Testis (tissue), 3 donors: ENCODE measurements around the gene IFNAR2. TPM values are rescaled to one million over a fixed set of nuclear protein-coding genes. Genes with fewer than 3 reads are reported as not detected.

ENCODE experiments used
- DNase-seq: peaks from one replicate; pipeline ENCODE4 v3.0.0-alpha.2; 2019
- H3K27ac ChIP-seq, 2 donors: fragments of 200-600 bp; sonication (generic); one replicate each; pipeline ENCODE4 v1.5.1; 2019
- H3K27me3 ChIP-seq: fragments of 200-600 bp; sonication (generic); one replicate; pipeline ENCODE4 v1.5.1; 2019
- H3K36me3 ChIP-seq: fragments of 200-600 bp; sonication (generic); one replicate; pipeline ENCODE4 v1.5.1; 2017; ENCODE audit warnings: low read depth; ENCODE audit errors: missing control alignments
- H3K4me1 ChIP-seq: fragments of 200-600 bp; sonication (generic); one replicate; pipeline ENCODE4 v1.5.1; 2019
- H3K4me3 ChIP-seq, 2 donors: fragments of 200-600 bp; sonication (generic); one replicate each; pipeline ENCODE4 v1.5.1; 2017 to 2019
- H3K9me3 ChIP-seq: fragments of 200-600 bp; sonication (generic); one replicate; pipeline ENCODE4 v1.5.1; 2017
- CTCF ChIP-seq, 3 experiments: fragments of 450-650 bp in 2 of 3; fragments of 200-600 bp in 1 of 3; sonication (generic) in 1 of 3; IDR thresholded peaks; one replicate each; pipeline ENCODE4 v1.5.1; 2016 to 2019; ENCODE audit warnings: antibody characterized with exemption in 3 of 3, mild to moderate bottlenecking in 2 of 3, moderate library complexity in 1 of 3
- POLR2A ChIP-seq: fragments of 450-650 bp; IDR thresholded peaks from one replicate; pipeline ENCODE4 v1.6.1; 2017; ENCODE audit warnings: antibody characterized with exemption, mild to moderate bottlenecking, moderate library complexity
- WGBS, 2 donors: methylation state at CpG; one replicate each; pipeline ENCODE4 v1.1.5; 2018; 5-methylcytosine and 5-hydroxymethylcytosine counted together
- intact Hi-C: fragments of 100-400 bp; cut with DNase I; formaldehyde crosslinking; loops from one replicate; pipeline ENCODE4 v1.15.1; 2023; ENCODE audit warnings: low total_unique reads
- polyA plus RNA-seq: library from polyadenylated mRNA; stranded (reverse); fragments of 350-450 nt; fragmentation: Illumina TruSeq; extraction: RNeasy Lipid Tissue Mini Kit (QIAGEN cat#74804); gene quantifications from one replicate; pipeline ENCODE4 v1.2.3, GENCODE V29; 2014; ENCODE audit warnings: low read depth, low replicate concordance; ENCODE audit not compliant: insufficient read depth
- total RNA-seq, 2 donors: library from RNA; depleted of rRNA; stranded (reverse); fragments of >200 nt; gene quantifications; one replicate each; pipeline ENCODE4 v1.2.3, GENCODE V29; 2016

Gene IFNAR2
- total and polyA plus RNA-seq, 3 donors from 2014 or later: 8.6 to 13.1 (median 10.7) TPM

DNA sequence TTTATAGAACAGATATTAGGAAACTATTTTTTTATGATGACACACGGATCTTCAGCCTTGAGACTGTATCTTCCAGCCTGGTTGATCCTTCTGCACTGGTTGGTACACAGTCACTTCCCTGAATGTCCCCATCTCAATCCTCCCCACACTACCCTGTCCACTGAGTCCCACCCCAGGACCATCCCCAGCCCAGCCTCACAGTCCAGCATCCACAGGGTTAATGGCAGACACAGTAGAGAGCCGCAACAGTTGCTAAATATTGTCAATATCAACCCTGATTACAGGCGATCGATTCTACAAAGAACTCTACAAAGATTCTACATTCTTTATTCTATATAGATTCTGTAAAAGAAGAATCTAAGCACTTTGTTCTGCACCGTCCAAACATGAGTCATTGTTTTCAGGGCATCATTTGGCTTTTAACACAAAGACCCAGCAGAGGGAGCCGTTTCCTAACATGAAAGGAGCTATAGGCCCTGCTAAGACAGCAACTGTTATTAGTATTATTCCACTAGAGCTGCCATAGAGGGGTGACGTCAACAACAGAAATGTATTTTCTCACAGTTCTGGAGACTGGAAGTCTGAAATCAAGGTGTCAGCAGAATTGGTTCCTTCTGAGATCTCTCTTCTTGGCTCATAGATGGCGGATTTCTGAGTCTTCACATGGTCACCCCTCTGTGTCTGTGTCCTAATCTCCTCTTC lies 30.1 kb upstream of the IFNAR2 start:
- peak; percentile 93 for DNase-seq
- peaks cover 46% of the 10 kb centered on the region for H3K4me1 ChIP-seq
- no peaks in the 10 kb centered on the region for H3K27me3 ChIP-seq
- no peak for TF ChIP-seq POLR2A
- peak; percentile 62 to 84 (median 83) for TF ChIP-seq CTCF (IDR thresholded peaks at IDR 0.05)
- no peak overlapping the region for H3K4me3 ChIP-seq
- H3K36me3 ChIP-seq: no peaks in the 10 kb centered on the region
- H3K9me3 ChIP-seq: no peaks in the 10 kb centered on the region
- intact Hi-C loops: loop anchor here (5.0 kb wide), 1 partner anchor 243 kb away; no protein-coding TSS in a partner anchor
- WGBS, 2 donors: 23 to 35% methylated on average over 8 of the region's 8 CpGs
- H3K27ac ChIP-seq: peak overlapping the region; percentile 58 to 71

GRCh38 chr21:33201956-33202355 lies 27.8 kb upstream of the IFNAR2 start:
- TF ChIP-seq CTCF (IDR thresholded peaks at IDR 0.05): no peak
- no peak for TF ChIP-seq POLR2A
- Histone ChIP-seq H3K36me3 (no peaks in the 10 kb centered on the region), H3K27me3 (no peaks in the 10 kb centered on the region), H3K9me3 (no peaks in the 10 kb centered on the region), H3K4me3 (no peak overlapping the region), H3K27ac (no peak overlapping the region), H3K4me1 (peaks cover 31% of the 10 kb centered on the region)
- WGBS, 2 donors: 82 to 87% methylated on average over 4 of the region's 4 CpGs
- DNase-seq: no peak
- intact Hi-C loops: loop anchor here (5.0 kb wide), 1 partner anchor 240 kb away; no protein-coding TSS in a partner anchor

- intact Hi-C loops: loop anchor here (5.0 kb wide), 1 partner anchor 240 kb away; no protein-coding TSS in a partner anchor
- WGBS, 2 donors: 89 to 90% methylated on average over 14 to 16 of the region's 16 CpGs
- H3K4me3 ChIP-seq: no peak overlapping the region
- H3K27me3 ChIP-seq: no peaks in the 10 kb centered on the region
- H3K36me3 ChIP-seq: no peaks in the 10 kb centered on the region
- DNase-seq: no peak
- no peaks in the 10 kb centered on the region for H3K9me3 ChIP-seq
- TF ChIP-seq POLR2A (no peak), CTCF (IDR thresholded peaks at IDR 0.05) (no peak)
- peaks cover 24% of the 10 kb centered on the region for H3K4me1 ChIP-seq
- no peak overlapping the region for H3K27ac ChIP-seq
These were observed 27.0 kb upstream of the IFNAR2 start for GRCh38 chr21:33202464-33203363.

GRCh38 chr21:33203371-33203724 lies 26.4 kb upstream of the IFNAR2 start:
- DNase-seq: no peak

More at GRCh38 chr21:33203371-33203724, 26.4 kb upstream of the IFNAR2 start:
- Histone ChIP-seq H3K4me1 (peaks cover 18% of the 10 kb centered on the region), H3K36me3 (no peaks in the 10 kb centered on the region), H3K4me3 (no peak overlapping the region), H3K27ac (no peak overlapping the region), H3K9me3 (no peaks in the 10 kb centered on the region), H3K27me3 (no peaks in the 10 kb centered on the region)
- 79 to 84% methylated on average over 5 of the region's 5 CpGs for WGBS, 2 donors
- TF ChIP-seq CTCF (IDR thresholded peaks at IDR 0.05) (no peak), POLR2A (no peak)
- intact Hi-C loops: loop anchor here (5.0 kb wide), 1 partner anchor 239 kb away; no protein-coding TSS in a partner anchor
